HCT116 (cell line): ENCODE measurements around the gene PIH1D1. TPM values are rescaled to one million over a fixed set of nuclear protein-coding genes. Genes with fewer than 3 reads are reported as not detected.

Experiments used
- ATAC-seq: fragments of 200-7000 bp; cut with Tn5 transposase; 2 replicates; pipeline ENCODE4 v1.9.1; 2020; ENCODE audit warnings: mild to moderate bottlenecking, moderate library complexity
- BruUV-seq: library from RNA; stranded (reverse); fragments of 400-500 nt; replicated peaks from 2 replicates; lab custom pipeline; 2021; lab: Mats Ljungman, UMichigan
- CTCF ChIA-PET: fragments of 300-600 bp; sonication (Branson Sonifier 250); formaldehyde crosslinking; loops from one replicate; lab custom pipeline; 2021; ENCODE audit warnings: antibody characterized with exemption; lab: Charles Lee
- POLR2A ChIA-PET: fragments of 300-600, 350-600 bp; sonication (Branson Sonifier 250); formaldehyde crosslinking; loops from one replicate; lab custom pipeline; 2021; ENCODE audit warnings: antibody characterized with exemption; lab: Charles Lee
- RAD21 ChIA-PET, 2 experiments: fragments of 300-600 bp; sonication (Branson Sonifier 250); formaldehyde crosslinking; loops; one replicate each; lab custom pipeline; 2023; ENCODE audit warnings: low total read pairs in 2 of 2; ENCODE audit not compliant: uncharacterized antibody in 2 of 2, unreplicated experiment in 2 of 2, low non-redundant PET in 1 of 2; lab: Charles Lee
- DNase-seq: peaks from one replicate; pipeline ENCODE4 v3.0.0-alpha.2; 2010; ENCODE audit warnings: low read depth, low spot score
- H2AFZ ChIP-seq: fragments of 200-600 bp; shearing (Covaris generic), sonication (generic); 2 replicates; pipeline ENCODE4 v1.6.1; 2017; ENCODE audit warnings: low read depth, mixed run types, mixed read lengths, antibody characterized with exemption, low read length; ENCODE audit not compliant: poor library complexity, severe bottlenecking
- H3K27ac ChIP-seq: 2 replicates; pipeline ENCODE4 v1.5.1; 2012; ENCODE audit warnings: low read depth, low read length
- H3K27me3 ChIP-seq: fragments of 200-600 bp; sonication (generic); 2 replicates; pipeline ENCODE4 v1.6.1; 2016; ENCODE audit warnings: mixed run types, low read length, mixed read lengths; ENCODE audit not compliant: insufficient read depth
- H3K36me3 ChIP-seq, 2 experiments: fragments of 200-500 bp in 1 of 2; fragments of 200-600 bp in 1 of 2; sonication (Bioruptor generic) in 1 of 2; sonication (generic) in 1 of 2; 2 replicates each; pipeline versions ENCODE4 v1.5.1 to v1.6.1; 2014 to 2016; ENCODE audit warnings: low read length in 2 of 2, inconsistent platforms in 1 of 2, mixed read lengths in 1 of 2, mixed run types in 1 of 2; ENCODE audit not compliant: insufficient read depth in 2 of 2, control insufficient read depth in 1 of 2
- H3K4me1 ChIP-seq, 2 experiments: fragments of 200-600 bp in 1 of 2; sonication (generic) in 1 of 2; 2 replicates each; pipeline versions ENCODE4 v1.5.1 to v1.6.1; 2012 to 2017; ENCODE audit warnings: low read length in 2 of 2, inconsistent platforms in 1 of 2, mild to moderate bottlenecking in 1 of 2, mixed read lengths in 1 of 2, mixed run types in 1 of 2, moderate library complexity in 1 of 2; ENCODE audit not compliant: insufficient read depth in 2 of 2, control insufficient read depth in 1 of 2
- H3K4me2 ChIP-seq: fragments of 200-600 bp; sonication (generic); 2 replicates; pipeline ENCODE4 v1.6.1; 2017; ENCODE audit warnings: mixed run types, low read length, mixed read lengths
- H3K4me3 ChIP-seq, 2 experiments: fragments of 200-600 bp in 1 of 2; sonication (generic) in 1 of 2; replicated peaks in 1 of 2; 2 replicates each; pipeline ENCODE4 v1.5.1; 2011 to 2016; ENCODE audit warnings: low read length in 2 of 2, control low read depth in 1 of 2, low read depth in 1 of 2, mild to moderate bottlenecking in 1 of 2, mixed read lengths in 1 of 2, mixed run types in 1 of 2
- H3K79me2 ChIP-seq: fragments of 200-600 bp; sonication (generic); 2 replicates; pipeline ENCODE4 v1.6.1; 2017; ENCODE audit warnings: mild to moderate bottlenecking, mixed run types, low read length, moderate library complexity, mixed read lengths; ENCODE audit not compliant: insufficient read depth
- H3K9ac ChIP-seq: fragments of 200-600 bp; sonication (generic); 2 replicates; pipeline ENCODE4 v1.6.1; 2016; ENCODE audit warnings: low read length, mixed read lengths
- H3K9me2 ChIP-seq: fragments of 200-600 bp; sonication (generic), shearing (Covaris generic); 2 replicates; pipeline ENCODE4 v1.6.1; 2017; ENCODE audit warnings: mixed run types, mild to moderate bottlenecking, moderate library complexity; ENCODE audit not compliant: insufficient read depth
- H3K9me3 ChIP-seq, 2 experiments: fragments of 200-500 bp in 1 of 2; fragments of 200-600 bp in 1 of 2; sonication (Bioruptor generic) in 1 of 2; sonication (generic) in 1 of 2; 2 replicates each; pipeline ENCODE4 v1.6.1; 2014 to 2017; ENCODE audit warnings: low read length in 2 of 2, mixed read lengths in 2 of 2, inconsistent platforms in 1 of 2, low read depth in 1 of 2, mild to moderate bottlenecking in 1 of 2, mixed run types in 1 of 2, moderate library complexity in 1 of 2; ENCODE audit not compliant: control insufficient read depth in 1 of 2, insufficient read depth in 1 of 2
- H4K20me1 ChIP-seq: fragments of 200-600 bp; sonication (generic), shearing (Covaris generic); 2 replicates; pipeline ENCODE4 v1.6.1; 2017; ENCODE audit warnings: mixed run types, mild to moderate bottlenecking, moderate library complexity; ENCODE audit not compliant: insufficient read depth
- CBX3 ChIP-seq: IDR thresholded peaks from 2 replicates; pipeline ENCODE4 v1.6.1; 2012; ENCODE audit warnings: low read depth
- CTCF ChIP-seq, 3 experiments: fragments of 200-600 bp in 1 of 3; sonication (generic) in 1 of 3; IDR thresholded peaks in 2 of 3; conservative IDR thresholded peaks in 1 of 3; 2 replicates each; pipeline ENCODE4 v1.5.1; 2012 to 2017; ENCODE audit warnings: low read depth in 2 of 3, low read length in 2 of 3, antibody characterized with exemption in 1 of 3, borderline replicate concordance in 1 of 3, control low read depth in 1 of 3, mild to moderate bottlenecking in 1 of 3, mixed read lengths in 1 of 3, mixed run types in 1 of 3, moderate library complexity in 1 of 3; ENCODE audit not compliant: insufficient read depth in 1 of 3
- EGR1 ChIP-seq: IDR thresholded peaks from 2 replicates; pipeline ENCODE4 v1.6.1; 2012; ENCODE audit warnings: low read depth
- EZH2 ChIP-seq: fragments of 200-600 bp; sonication (generic); IDR thresholded peaks from 2 replicates; pipeline ENCODE4 v1.6.1; 2017; ENCODE audit warnings: antibody characterized with exemption, mixed run types
- EZH2phosphoT487 ChIP-seq: fragments of 200-600 bp; IDR thresholded peaks from 2 replicates; pipeline ENCODE4 v1.6.1; 2018; ENCODE audit warnings: antibody characterized with exemption, borderline replicate concordance
- FOSL1 ChIP-seq: IDR thresholded peaks from 2 replicates; pipeline ENCODE4 v1.6.1; 2012; ENCODE audit warnings: low read depth
- MAX ChIP-seq: IDR thresholded peaks from 2 replicates; pipeline ENCODE4 v1.6.1; 2012
- POLR2A ChIP-seq: IDR thresholded peaks from 2 replicates; pipeline ENCODE4 v1.7.0; 2011; ENCODE audit warnings: borderline replicate concordance; ENCODE audit not compliant: insufficient read depth, insufficient read length; ENCODE audit errors: extremely low read depth
- RAD21 ChIP-seq: IDR thresholded peaks from 2 replicates; pipeline ENCODE4 v1.6.1; 2012; ENCODE audit warnings: low read depth, mild to moderate bottlenecking
- REST ChIP-seq: IDR thresholded peaks from 2 replicates; pipeline ENCODE4 v1.6.1; 2012; ENCODE audit warnings: low read depth
- SIN3A ChIP-seq: IDR thresholded peaks from 2 replicates; pipeline ENCODE4 v1.6.1; 2012; ENCODE audit warnings: low read depth
- SP1 ChIP-seq: IDR thresholded peaks from 2 replicates; pipeline ENCODE4 v1.6.1; 2012; ENCODE audit warnings: low read depth
- ZFX ChIP-seq: fragments of 450-650 bp; IDR thresholded peaks from 2 replicates; pipeline ENCODE4 v1.6.1; 2017
- ZNF274 ChIP-seq: fragments of 200-500 bp; sonication (Bioruptor generic); IDR thresholded peaks from 2 replicates; pipeline ENCODE4 v1.6.1; 2014; ENCODE audit warnings: mild to moderate bottlenecking, low read depth, low read length, inconsistent platforms
- intact Hi-C: fragments of 100-400 bp; cut with micrococcal nuclease; formaldehyde crosslinking; loops from 2 replicates; pipeline ENCODE4 v1.10.0; 2022
- total RNA-seq: library from RNA; stranded (reverse); gene quantifications from one replicate; pipeline ENCODE4 v1.2.1, GENCODE V29; 2021; ENCODE audit not compliant: unreplicated experiment
- TF ChIP-seq, protein P1 (sequence below): IDR thresholded peaks from 2 replicates; pipeline ENCODE4 v1.6.1; 2011; ENCODE audit warnings: mild to moderate bottlenecking, low read length, moderate library complexity; ENCODE audit not compliant: insufficient replicate concordance; ENCODE audit errors: extremely low read depth

The PIH1D1 gene
- total RNA-seq, 1 experiment from 2014 or later: 152 TPM

DNA sequence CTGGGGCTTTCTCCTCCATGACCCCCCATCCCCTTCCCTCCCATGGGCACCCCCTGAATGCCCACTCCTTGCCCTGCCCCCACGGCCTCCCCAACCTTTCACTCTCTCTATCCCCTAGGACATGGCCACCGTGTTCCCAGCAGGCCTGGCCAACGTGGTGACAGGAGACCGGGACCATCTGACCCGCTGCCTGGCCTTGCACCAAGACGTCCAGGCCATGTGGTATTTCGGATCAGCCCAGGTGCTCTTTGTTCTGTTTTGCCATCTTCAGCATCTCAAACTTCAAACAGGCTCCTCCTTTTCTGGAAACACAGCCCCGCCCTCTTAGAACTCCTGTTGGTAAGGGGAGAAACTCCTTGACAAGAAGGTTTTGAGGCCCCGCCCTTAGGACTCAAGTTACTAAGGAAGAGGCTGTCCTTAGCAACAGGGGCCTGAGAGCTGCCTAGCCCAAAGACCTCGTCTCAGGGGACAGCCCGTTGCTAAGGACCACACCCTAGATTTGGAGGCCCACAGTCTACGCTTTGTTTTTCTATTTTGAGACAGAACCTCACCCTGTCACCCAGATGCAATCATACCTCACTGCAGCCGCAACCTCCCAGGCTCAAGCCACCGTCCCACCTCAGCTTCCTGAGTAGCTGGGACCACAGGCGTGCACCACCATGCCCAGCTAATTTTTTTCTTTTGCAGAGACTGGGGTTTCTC, 17.3 kb upstream of the PIH1D1 start:
- Histone ChIP-seq H3K9me3 (no peaks in the 10 kb centered on the region), H3K9ac (no peak overlapping the region), H3K27ac (no peak overlapping the region; the same call in 1 of the 2 replicates), H3K27me3 (no peaks in the 10 kb centered on the region), H3K4me1 (peaks cover 28 to 39% of the 10 kb centered on the region in 2 experiments), H3K36me3 (no peaks in the 10 kb centered on the region; a peak in 1 of 4 replicates), H3K9me2 (no peaks in the 10 kb centered on the region), H2AFZ (no peak overlapping the region), H3K4me2 (0 out of 2 replicates have a peak overlapping the region, but pooled peaks have one; percentile 5), H3K4me3 (no peak overlapping the region), H4K20me1 (no peaks in the 10 kb centered on the region), H3K79me2 (no peaks in the 10 kb centered on the region)
- ATAC-seq: peak; percentile 61
- TF ChIP-seq REST (no peak), SP1 (no peak), EZH2 (no peak), ZFX (no peak), FOSL1 (no peak), RAD21 (no peak), ZNF274 (no peak), EGR1 (no peak), CBX3 (no peak), POLR2A (no peak), CTCF (IDR thresholded peaks at IDR 0.05 in 2 of 3, conservative IDR thresholded peaks at IDR 0.05 in 1 of 3; ENCODE audit: borderline replicate concordance in 1 of 3, insufficient read depth in 1 of 3, low read depth in 2 of 3, low read length in 2 of 3) (no peak), EZH2phosphoT487 (no peak), MAX (no peak), SIN3A (no peak)
- TF ChIP-seq, protein P1, sequence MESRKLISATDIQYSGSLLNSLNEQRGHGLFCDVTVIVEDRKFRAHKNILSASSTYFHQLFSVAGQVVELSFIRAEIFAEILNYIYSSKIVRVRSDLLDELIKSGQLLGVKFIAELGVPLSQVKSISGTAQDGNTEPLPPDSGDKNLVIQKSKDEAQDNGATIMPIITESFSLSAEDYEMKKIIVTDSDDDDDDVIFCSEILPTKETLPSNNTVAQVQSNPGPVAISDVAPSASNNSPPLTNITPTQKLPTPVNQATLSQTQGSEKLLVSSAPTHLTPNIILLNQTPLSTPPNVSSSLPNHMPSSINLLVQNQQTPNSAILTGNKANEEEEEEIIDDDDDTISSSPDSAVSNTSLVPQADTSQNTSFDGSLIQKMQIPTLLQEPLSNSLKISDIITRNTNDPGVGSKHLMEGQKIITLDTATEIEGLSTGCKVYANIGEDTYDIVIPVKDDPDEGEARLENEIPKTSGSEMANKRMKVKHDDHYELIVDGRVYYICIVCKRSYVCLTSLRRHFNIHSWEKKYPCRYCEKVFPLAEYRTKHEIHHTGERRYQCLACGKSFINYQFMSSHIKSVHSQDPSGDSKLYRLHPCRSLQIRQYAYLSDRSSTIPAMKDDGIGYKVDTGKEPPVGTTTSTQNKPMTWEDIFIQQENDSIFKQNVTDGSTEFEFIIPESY: no peak
- CTCF ChIA-PET: interaction anchor here (1.1 kb wide), 1 partner anchor 24 kb away, joined by 3 read pairs; no protein-coding TSS in a partner anchor
- POLR2A ChIA-PET: interaction anchor here (1.3 kb wide), 1 partner anchor 16 kb away, joined by 4 read pairs; the partner anchor contains the start of gene ALDH16A1
- DNase-seq: no peak
- intact Hi-C loops: no loop called here
- no TSS peak for BruUV-seq
- RAD21 ChIA-PET: interaction anchor here in 1 of 2 experiments (0.5 kb wide), 1 partner anchor 73 kb away, joined by 4 read pairs; no protein-coding TSS in a partner anchor
